Measurements from ENCODE around the gene CCDC40.
"Not testable (repeated sequence)": the region's sequence is repeated elsewhere in the genome, so short reads cannot be mapped to it uniquely, and the experiment has no call there.

Gene CCDC40

DNA sequence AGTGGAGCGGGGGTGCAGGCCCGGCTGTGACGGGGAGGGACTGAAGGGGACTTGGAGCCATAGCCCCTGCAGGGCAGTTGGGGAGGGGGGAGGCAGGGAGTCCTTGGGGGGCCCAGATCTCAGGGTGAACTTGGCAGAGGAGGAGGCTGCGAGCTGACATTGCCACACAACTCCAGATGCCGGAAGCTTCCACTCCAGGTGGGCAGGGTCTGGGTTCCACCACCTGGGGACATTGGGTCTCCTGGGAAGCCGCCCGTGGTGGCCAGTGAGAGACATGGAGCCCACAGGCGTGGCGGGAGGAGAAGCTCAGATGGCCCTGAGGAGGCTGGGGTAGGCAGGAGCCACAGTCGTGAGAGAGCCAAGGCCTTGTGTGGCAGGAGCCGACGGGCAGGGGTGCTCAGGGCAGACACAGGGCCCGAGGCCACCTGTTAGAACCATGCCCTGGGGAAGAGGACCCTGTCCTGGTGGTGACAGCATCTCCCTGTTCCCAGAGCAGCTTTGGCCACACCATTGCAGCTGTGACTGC lies 46.8 kb downstream of the CCDC40 start:
- no peak overlapping the region for H3K4me3 ChIP-seq (ENCODE audit: control insufficient read depth, low read depth, low read length)
- TF ChIP-seq, protein P1, sequence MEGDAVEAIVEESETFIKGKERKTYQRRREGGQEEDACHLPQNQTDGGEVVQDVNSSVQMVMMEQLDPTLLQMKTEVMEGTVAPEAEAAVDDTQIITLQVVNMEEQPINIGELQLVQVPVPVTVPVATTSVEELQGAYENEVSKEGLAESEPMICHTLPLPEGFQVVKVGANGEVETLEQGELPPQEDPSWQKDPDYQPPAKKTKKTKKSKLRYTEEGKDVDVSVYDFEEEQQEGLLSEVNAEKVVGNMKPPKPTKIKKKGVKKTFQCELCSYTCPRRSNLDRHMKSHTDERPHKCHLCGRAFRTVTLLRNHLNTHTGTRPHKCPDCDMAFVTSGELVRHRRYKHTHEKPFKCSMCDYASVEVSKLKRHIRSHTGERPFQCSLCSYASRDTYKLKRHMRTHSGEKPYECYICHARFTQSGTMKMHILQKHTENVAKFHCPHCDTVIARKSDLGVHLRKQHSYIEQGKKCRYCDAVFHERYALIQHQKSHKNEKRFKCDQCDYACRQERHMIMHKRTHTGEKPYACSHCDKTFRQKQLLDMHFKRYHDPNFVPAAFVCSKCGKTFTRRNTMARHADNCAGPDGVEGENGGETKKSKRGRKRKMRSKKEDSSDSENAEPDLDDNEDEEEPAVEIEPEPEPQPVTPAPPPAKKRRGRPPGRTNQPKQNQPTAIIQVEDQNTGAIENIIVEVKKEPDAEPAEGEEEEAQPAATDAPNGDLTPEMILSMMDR (conservative IDR thresholded peaks at IDR 0.05; ENCODE audit: control insufficient read depth, insufficient read depth, low read depth, low read length), result no peak
- no peak for DNase-seq (ENCODE audit: low read depth)

DNA sequence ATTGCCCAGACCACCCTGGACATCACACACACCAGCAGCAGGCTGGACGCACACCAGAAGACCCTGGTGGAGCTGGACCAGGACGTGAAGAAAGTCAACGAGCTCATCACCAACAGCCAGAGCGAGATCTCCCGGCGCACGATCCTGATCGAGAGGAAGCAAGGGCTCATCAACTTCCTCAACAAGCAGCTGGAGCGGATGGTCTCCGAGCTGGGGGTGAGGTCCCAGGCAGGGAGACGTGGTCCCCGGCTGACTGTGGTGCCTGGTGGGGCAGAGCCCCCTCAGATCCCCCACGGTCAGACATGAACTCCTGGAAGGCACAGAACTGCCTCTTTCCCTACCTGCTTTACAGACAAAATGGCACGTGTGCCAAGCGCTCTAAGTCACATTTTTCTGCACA lies 48.3 kb downstream of the CCDC40 start:
- TF ChIP-seq, protein P1 (conservative IDR thresholded peaks at IDR 0.05; ENCODE audit: control insufficient read depth, insufficient read depth, low read depth, low read length), result no peak
- no peak for DNase-seq (ENCODE audit: low read depth)
- no peak overlapping the region for H3K4me3 ChIP-seq (ENCODE audit: control insufficient read depth, low read depth, low read length)

DNA sequence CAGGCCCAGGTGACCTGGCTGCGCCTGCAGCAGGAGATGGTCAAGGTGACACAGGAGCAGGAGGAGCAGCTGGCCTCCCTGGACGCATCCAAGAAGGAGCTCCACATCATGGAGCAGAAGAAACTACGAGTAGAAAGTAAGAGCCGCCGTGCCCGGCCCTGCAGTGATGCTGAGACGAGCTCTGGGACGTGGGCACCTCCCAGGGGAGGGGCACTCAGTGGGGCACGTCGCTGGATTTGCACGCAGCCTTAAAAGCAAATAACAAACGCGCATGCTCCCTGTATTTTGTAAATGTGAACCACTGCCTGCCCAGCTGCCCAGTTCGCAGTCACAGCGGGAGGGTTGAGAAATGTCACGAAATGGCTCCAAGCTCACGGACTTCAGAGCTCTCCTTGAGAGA lies 49.6 kb downstream of the CCDC40 start:
- no peak overlapping the region for H3K4me3 ChIP-seq (ENCODE audit: control insufficient read depth, low read depth, low read length)
- no peak for DNase-seq (ENCODE audit: low read depth)
- TF ChIP-seq, protein P1 (conservative IDR thresholded peaks at IDR 0.05; ENCODE audit: control insufficient read depth, insufficient read depth, low read depth, low read length), result no peak

DNA sequence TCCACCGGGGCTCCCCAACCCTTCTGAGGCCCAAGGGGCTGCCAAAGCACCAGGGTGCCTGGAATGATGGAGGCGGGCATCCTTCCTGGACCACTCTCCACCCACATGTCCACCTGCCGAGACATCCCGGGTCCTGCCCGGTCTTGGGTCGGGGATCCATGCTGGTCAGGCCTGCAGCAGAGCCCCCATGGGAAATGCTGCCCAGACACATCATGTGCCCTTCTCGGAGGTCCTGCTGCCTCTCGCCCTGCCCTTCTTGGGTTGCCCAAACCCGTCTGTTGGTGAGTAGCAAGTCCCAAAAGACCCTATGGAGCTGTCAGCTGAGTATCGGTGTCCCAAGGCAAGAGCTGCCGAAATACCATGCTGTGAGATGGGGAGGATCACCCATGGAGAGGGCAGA lies 50.2 kb downstream of the CCDC40 start:
- H3K4me3 ChIP-seq (ENCODE audit: control insufficient read depth, low read depth, low read length), result no peak overlapping the region
- no peak for DNase-seq (ENCODE audit: low read depth)
- TF ChIP-seq, protein P1 (conservative IDR thresholded peaks at IDR 0.05; ENCODE audit: control insufficient read depth, insufficient read depth, low read depth, low read length), result no peak

DNA sequence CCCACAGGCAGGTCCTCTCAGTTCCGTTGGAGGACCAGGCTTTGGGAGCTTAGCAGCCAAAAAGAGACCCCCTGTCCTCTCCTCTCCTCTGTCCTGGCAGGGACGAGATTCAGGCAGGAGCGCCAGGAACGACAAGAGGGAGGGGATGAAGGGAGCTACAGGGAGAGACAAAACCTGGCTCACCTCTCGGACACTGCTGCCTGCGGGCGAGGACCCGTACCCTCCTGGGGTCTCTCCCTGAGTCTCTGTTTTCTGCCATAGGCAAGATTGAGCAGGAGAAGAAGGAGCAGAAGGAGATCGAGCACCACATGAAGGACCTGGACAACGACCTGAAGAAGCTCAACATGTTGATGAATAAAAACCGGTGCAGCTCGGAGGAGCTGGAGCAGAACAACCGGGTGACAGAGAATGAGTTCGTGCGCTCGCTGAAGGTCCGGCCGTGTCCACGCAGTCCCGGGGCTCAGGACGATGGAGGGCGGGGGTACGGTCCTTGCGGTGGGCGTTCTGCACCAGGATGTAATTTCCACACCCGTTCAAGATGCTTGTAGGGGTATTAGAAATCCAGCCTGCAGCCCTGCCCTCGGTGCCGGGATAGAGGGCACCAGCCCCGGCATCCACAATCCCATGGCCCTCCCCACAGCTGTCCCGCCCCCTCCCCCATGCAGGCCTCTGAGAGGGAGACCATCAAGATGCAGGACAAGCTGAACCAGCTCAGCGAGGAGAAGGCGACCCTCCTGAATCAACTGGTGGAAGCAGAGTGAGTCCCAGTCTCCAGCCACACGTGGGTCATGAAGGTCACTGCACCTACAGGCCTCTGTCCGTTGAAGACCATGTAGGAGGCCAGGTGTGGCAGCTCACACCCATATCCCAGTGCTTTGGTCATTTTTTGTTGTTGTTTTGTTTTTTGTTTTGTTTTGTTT lies 51.2 kb downstream of the CCDC40 start:
- TF ChIP-seq, protein P1 (conservative IDR thresholded peaks at IDR 0.05; ENCODE audit: control insufficient read depth, insufficient read depth, low read depth, low read length), result no peak
- DNase-seq (ENCODE audit: low read depth), result no peak
- H3K4me3 ChIP-seq (ENCODE audit: control insufficient read depth, low read depth, low read length), result no peak overlapping the region

DNA sequence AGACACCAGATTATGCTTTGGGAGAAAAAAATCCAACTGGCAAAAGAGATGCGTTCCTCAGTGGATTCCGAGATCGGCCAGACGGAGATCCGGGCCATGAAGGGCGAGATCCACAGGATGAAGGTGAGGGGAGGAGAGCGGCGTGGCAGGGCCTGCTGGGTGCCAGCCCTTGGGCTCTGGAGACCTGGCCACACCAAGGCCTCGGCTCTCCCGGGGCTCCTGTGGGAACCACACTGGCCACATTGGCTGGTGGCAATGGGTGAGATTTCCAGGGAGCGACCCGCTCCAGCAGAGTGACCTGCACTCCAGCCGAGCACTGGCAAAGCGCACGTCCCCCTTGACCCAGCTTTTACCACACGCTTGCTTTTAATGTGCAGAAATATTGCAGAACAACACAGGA lies 53.3 kb downstream of the CCDC40 start:
- no peak overlapping the region for H3K4me3 ChIP-seq (ENCODE audit: control insufficient read depth, low read depth, low read length)
- TF ChIP-seq, protein P1 (conservative IDR thresholded peaks at IDR 0.05; ENCODE audit: control insufficient read depth, insufficient read depth, low read depth, low read length), result no peak
- no peak for DNase-seq (ENCODE audit: low read depth)

DNA sequence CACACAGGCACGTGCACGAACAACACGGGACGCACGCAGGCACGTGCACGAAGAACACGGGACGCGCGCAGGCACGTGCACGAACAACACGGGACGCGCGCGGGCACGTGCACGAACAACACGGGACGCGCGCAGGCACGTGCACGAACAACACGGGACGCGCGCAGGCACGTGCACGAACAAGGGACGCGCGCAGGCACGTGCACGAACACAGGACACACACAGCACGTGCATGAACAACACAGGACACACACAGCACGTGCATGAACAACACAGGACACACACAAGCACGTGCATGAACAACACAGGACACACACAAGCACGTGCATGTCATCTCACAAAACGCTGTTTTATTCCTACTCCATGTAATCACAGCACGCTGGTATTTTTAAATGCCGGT lies 53.7 kb downstream of the CCDC40 start:
- not testable (repeated sequence) for DNase-seq (ENCODE audit: low read depth)

More for the DNA sequence above, 53.7 kb downstream of the CCDC40 start:
- H3K4me3 ChIP-seq (ENCODE audit: control insufficient read depth, low read depth, low read length), result not testable (repeated sequence)

Measured in fibroblast of mammary gland (primary cell).